G401 (cell line): ENCODE measurements around the gene EFCAB12. TPM values are rescaled to one million over a fixed set of nuclear protein-coding genes. Genes with fewer than 3 reads are reported as not detected.

Source experiments
- DNase-seq: peaks from one replicate; pipeline ENCODE4 v3.0.0-alpha.2; 2015; ENCODE audit warnings: low spot score
- in situ Hi-C: cut with HindIII; loops from 2 replicates; pipeline ENCODE4 v1.10.0; 2016; ENCODE audit warnings: low sequenced_read_pairs, mixed read lengths
- total RNA-seq: library from RNA; depleted of rRNA; stranded (reverse); fragments of >200 nt; shearing (Covaris generic); gene quantifications from 2 replicates; pipeline ENCODE4 v1.2.3, GENCODE V29; 2014; rRNA removed

Gene EFCAB12
- total RNA-seq, result not detected in 2 replicates

GRCh38 chr3:129428376-129429079, at the start of gene EFCAB12:
Gene EFCAB12, minus strand, starts transcription at chr3:129428636. Its CDS starts 148 bp downstream, at chr3:129428488.
- in situ Hi-C loops, result no loop called here
- peak; percentile 96 for DNase-seq

DNA sequence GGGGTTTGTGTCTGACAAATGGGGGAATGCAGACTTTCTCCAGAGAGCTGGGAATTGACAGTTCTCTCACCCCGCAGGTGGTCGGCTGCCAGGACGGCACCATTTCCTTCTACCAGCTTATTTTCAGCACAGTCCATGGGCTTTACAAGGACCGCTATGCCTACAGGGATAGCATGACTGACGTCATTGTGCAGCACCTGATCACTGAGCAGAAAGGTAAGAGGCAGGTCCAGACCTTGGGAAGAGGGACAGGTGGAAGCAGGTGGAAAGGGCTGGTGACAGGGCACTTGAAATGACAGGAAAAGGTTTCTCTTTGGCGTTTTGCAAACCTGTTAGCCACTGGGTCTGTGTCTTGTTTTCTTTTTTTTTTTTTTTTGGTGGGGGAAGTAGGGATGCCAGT, 48.1 kb upstream of the EFCAB12 start:
- DNase-seq, result no peak
- in situ Hi-C loops, result no loop called here

GRCh38 chr3:129475863-129476262, 47.4 kb upstream of the EFCAB12 start:
- in situ Hi-C loops, result no loop called here
- no peak for DNase-seq

DNA sequence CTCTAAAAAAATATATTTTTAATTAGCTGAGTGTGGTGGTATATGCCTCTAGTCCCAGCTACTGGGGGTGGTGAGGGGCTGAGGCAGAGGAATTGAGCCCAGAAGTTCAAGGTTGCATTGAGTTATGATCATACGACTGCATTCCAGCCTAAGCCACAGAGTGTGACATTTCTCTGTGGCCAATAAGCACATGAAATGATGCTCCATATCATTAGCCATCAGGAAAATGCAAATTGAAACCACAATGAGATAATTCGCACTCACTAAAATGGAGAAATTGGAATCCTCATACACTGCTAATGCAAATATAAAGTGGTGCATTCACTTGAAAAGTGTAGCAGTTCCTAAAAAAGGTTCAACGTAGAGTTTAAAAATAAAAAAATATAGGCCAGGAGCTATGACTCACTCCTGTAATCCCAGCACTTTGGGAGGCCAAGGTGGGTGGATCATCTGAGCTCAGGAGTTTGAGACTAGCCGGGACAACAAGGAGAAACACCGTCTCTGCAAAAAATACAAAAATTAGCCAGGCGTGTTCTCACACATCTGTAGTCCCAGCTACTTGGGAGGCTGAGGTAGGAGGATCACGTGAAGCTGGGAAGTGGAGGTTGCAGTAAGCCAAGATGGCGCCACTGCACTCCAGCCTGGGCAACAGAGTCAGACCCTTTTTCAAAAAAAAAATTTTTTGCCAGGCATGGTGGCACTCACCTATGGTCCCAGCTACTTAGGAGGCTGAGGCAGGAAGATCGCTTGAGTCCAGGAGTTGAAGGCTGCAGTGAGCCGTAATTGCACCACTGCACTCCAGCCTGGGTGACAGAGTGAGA, 46.8 kb upstream of the EFCAB12 start:
- in situ Hi-C loops, result no loop called here

DNA sequence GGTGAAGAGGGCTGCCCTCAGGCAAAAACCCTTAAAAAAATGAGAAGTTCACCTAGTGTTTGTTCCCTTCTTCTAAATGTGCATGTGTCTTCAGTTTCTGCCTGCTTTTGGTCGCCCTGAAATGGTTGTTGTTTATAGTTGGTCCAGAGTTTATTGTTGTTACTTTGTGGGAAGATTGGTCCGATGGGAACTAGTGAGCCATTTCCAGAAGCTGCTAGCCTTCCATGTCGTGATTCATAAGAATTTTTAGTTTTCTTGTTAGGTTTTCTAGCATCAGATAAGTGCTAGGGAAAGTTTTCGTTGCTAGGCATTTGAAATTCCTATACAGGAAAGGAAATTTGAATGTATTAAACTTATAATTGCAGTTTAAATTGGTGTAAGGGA, 45.3 kb upstream of the EFCAB12 start:
- no peak for DNase-seq
- in situ Hi-C loops, result no loop called here

More for the DNA sequence above, 46.8 kb upstream of the EFCAB12 start:
- DNase-seq, result no peak

GRCh38 chr3:129473067-129473768, 44.8 kb upstream of the EFCAB12 start:
- in situ Hi-C loops, result no loop called here
- no peak for DNase-seq

DNA sequence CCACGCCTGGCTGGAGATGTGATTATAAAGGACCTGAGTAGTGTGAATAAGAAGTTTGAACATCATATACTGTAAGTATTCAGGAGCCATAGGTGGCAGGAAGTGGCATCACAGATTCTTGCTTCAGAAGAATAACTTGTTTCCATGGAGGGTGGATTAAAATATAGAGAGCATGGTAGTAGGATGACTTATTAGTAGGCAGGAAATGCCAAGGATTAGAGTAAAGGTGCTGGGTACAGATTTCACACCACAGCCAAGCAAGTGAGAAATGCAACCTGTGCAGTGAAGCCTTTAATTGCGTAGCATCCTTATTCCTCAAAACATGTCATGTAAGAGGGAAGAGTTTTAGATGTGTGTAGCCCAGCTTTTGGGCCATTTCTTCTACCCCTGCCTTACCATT, 42.4 kb upstream of the EFCAB12 start:
- in situ Hi-C loops, result no loop called here

DNA sequence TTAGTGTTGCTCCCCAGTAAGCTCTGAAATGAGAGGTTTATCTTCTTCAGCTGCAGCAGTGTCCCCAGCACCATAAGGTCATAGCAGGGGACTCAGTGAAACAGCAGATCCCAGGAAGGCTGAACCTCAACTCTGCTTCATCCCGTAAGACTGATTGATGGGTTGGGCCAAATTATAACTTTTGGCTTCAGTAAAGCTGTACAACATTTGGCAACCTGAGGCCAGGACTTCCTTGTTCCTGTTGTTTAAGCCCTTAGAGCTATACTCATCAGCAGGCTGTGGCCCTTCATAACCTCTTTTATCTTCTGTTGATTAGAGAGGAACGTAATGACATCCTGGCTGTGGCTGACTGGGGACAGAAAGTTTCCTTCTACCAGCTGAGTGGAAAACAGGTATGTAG, 40.6 kb upstream of the EFCAB12 start:
- no peak for DNase-seq
- in situ Hi-C loops, result no loop called here

More for the DNA sequence above, 42.4 kb upstream of the EFCAB12 start:
- DNase-seq, result no peak

DNA sequence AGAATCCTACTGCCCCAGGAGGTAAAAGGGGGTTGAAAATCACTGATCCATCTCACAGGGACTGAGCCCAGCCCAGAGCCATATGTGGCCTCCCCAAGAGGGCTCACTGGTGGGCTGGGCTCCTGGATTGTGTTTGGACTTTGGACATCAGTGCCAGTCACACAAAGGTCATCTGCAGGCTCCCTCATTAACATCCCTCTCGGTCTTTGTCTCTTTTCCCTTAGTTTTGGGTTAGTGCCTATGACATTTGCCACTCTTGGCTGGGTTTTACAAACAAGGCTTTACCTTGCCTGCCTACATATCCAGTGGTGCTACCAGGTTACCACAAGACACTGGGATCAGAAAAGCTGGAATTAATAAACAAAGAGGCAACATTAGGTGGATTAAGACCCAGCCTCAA, 39.5 kb upstream of the EFCAB12 start:
- no peak for DNase-seq
- in situ Hi-C loops, result no loop called here

GRCh38 chr3:129463716-129464115, 35.3 kb upstream of the EFCAB12 start:
- no peak for DNase-seq
- in situ Hi-C loops, result no loop called here

DNA sequence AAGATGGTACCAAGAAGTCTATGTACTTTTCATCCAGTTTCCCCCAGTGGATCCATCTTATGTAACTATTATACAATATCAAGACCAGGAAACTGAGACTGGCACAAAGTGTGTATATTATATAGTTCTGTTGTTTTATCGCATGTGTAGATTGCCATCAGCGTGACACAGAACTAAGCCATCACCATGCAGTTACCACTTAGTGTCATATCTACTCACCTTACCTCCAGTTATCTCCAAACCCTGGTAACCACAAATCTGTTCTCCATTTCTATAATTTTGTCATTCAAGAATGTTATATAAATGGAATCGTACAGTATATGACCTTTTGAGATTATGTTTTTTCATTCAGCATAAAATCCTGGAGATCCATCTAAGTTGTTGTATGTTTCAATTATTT, 34.7 kb upstream of the EFCAB12 start:
- in situ Hi-C loops, result no loop called here
- DNase-seq, result no peak

DNA sequence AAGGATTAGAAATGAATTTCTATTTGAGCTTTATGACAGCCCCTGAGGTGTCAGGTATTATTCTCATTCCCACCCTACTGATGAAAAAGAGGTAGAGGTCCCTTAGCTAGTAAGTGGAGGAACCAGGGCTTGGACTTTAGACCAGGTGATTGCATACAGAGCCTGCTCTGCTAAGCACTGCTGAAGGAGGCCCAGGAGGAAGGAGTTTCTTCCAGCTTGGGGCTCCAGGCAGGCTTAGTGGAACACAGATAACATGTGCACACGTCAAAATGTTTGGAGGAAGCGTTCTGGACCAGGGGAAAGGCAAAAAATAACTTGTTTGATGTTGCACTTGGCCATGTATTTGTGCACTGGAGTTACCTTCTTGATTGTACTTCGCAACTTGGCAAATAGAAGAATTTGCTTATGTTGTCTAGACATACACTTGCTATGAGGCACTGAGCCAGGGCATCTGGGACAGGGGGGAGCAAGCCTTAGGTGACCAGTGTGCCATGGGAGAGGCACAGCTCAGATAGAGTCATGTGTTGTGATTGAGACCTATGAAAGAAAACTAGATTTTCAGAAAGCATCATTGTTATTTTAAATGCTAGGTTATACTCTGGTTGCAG, 34.0 kb upstream of the EFCAB12 start:
- in situ Hi-C loops, result no loop called here
- no peak for DNase-seq

- in situ Hi-C loops, result no loop called here
- no peak for DNase-seq
Observed at GRCh38 chr3:129461461-129462146, 33.2 kb upstream of the EFCAB12 start.

- in situ Hi-C loops, result no loop called here
- no peak for DNase-seq
Observed at GRCh38 chr3:129461022-129461421, 32.6 kb upstream of the EFCAB12 start.

GRCh38 chr3:129460572-129460971, 32.1 kb upstream of the EFCAB12 start:
- DNase-seq, result no peak
- in situ Hi-C loops, result no loop called here

- in situ Hi-C loops, result no loop called here
- no peak for DNase-seq
Observed at GRCh38 chr3:129460155-129460554, 31.7 kb upstream of the EFCAB12 start.

DNA sequence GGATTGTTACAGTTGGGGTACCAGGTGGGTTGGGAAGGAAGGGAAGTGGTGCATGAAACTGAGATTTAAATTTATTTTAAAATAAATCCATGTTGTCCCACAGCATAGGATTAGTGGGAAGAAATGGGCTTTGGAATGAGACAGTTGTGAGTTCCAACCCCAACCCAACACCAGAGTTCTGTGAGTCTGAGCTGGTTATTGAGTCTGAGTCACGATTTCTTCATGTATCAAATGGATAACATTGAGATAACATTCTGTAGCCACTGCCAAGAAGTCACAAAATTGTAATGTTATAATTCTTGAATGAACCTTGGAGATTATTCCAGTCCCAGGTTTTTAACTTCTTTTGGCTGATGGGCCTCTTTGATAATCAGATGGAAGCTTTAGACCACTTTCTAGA, 25.3 kb upstream of the EFCAB12 start:
- DNase-seq, result no peak
- in situ Hi-C loops, result no loop called here

GRCh38 chr3:129449279-129450115, 21.1 kb upstream of the EFCAB12 start:
- in situ Hi-C loops, result no loop called here
- no peak for DNase-seq
